DOHH2 (cell line): Measurements from ENCODE around the gene CDK5.

Experiments used
- CTCF ChIP-seq: fragments of 200-600 bp; sonication (generic); IDR thresholded peaks from one replicate; pipeline ENCODE4 v1.5.1; 2014; ENCODE audit warnings: antibody characterized with exemption, mild to moderate bottlenecking, low read depth, low read length; ENCODE audit not compliant: poor library complexity, severe bottlenecking
- EZH2phosphoT487 ChIP-seq: fragments of 200-600 bp; sonication (generic); IDR thresholded peaks from 2 replicates; pipeline ENCODE4 v1.6.1; 2017; ENCODE audit warnings: borderline replicate concordance, mild to moderate bottlenecking, antibody characterized with exemption, low read length, moderate library complexity, mixed read lengths

- TF ChIP-seq CTCF (no peak), EZH2phosphoT487 (no peak)
Measured at GRCh38 chr7:151074817-151075661, 17.3 kb upstream of the CDK5 start.
